GM20000 (cell line): ENCODE measurements around the gene AIG1.

Source experiments
- DNase-seq: peaks from one replicate; pipeline ENCODE4 v3.0.0; 2012; ENCODE audit warnings: low spot score
- TF ChIP-seq, protein P1 (sequence below): IDR thresholded peaks from 2 replicates; pipeline ENCODE4 v1.5.1; 2012; ENCODE audit warnings: mild to moderate bottlenecking, control low read depth; ENCODE audit errors: extremely low read depth, missing control alignments

Gene AIG1

GRCh38 chr6:143049611-143050010, 11.1 kb upstream of the AIG1 start:
- DNase-seq = no peak
- TF ChIP-seq, protein P1, sequence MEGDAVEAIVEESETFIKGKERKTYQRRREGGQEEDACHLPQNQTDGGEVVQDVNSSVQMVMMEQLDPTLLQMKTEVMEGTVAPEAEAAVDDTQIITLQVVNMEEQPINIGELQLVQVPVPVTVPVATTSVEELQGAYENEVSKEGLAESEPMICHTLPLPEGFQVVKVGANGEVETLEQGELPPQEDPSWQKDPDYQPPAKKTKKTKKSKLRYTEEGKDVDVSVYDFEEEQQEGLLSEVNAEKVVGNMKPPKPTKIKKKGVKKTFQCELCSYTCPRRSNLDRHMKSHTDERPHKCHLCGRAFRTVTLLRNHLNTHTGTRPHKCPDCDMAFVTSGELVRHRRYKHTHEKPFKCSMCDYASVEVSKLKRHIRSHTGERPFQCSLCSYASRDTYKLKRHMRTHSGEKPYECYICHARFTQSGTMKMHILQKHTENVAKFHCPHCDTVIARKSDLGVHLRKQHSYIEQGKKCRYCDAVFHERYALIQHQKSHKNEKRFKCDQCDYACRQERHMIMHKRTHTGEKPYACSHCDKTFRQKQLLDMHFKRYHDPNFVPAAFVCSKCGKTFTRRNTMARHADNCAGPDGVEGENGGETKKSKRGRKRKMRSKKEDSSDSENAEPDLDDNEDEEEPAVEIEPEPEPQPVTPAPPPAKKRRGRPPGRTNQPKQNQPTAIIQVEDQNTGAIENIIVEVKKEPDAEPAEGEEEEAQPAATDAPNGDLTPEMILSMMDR = no peak

- TF ChIP-seq, protein P1 = no peak
- DNase-seq = no peak
These were observed 10.2 kb upstream of the AIG1 start for GRCh38 chr6:143050509-143050908.

- TF ChIP-seq, protein P1 = no peak
- no peak for DNase-seq
These were observed 8.4 kb upstream of the AIG1 start for GRCh38 chr6:143052282-143052681.

- TF ChIP-seq, protein P1 = no peak
- no peak for DNase-seq
These were observed 6.8 kb upstream of the AIG1 start for GRCh38 chr6:143053856-143054255.

DNA sequence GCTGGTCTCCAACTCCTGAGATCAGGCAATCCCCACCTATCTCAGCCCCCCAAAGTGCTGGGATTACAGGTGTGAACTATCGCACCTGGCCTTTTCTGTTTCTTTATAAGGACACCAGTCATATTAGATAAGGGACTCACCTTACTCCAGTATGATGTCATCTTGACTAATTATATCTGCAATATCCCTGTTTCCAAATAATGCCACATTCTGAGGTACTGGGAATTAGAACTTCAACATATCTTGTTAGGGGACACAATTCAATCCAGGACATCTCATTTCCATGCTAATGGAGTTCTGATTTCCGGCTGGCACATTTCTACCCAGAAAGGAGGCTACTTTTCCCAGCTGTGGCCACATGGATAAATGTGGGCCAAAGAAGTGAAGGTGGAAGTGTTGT, 6.4 kb upstream of the AIG1 start:
- TF ChIP-seq, protein P1 = no peak
- DNase-seq = no peak

GRCh38 chr6:143055213-143055612, 5.5 kb upstream of the AIG1 start:
- TF ChIP-seq, protein P1 = no peak
- DNase-seq = no peak

GRCh38 chr6:143055891-143056290, 4.8 kb upstream of the AIG1 start:
- DNase-seq = no peak
- TF ChIP-seq, protein P1 = no peak
